Progenitor cell of endocrine pancreas (in vitro differentiated cells): ENCODE results near the gene ZNF18. TPM values are rescaled to one million over a fixed set of nuclear protein-coding genes. Genes with fewer than 3 reads are reported as not detected.
"Not testable (repeated sequence)": the region's sequence is repeated elsewhere in the genome, so short reads cannot be mapped to it uniquely, and the experiment has no call there.

Source experiments
- DNase-seq: peaks from one replicate; pipeline ENCODE4 v3.0.0; 2021; ENCODE audit warnings: low spot score; ENCODE audit not compliant: unreplicated experiment
- H3K27ac Mint-ChIP-seq: 2 replicates; pipeline ENCODE4 v1.8.0; 2021; ENCODE audit warnings: mild to moderate bottlenecking, moderate library complexity, mixed read lengths
- H3K27me3 Mint-ChIP-seq: 2 replicates; pipeline ENCODE4 v1.8.0; 2021; ENCODE audit warnings: mixed read lengths
- H3K36me3 Mint-ChIP-seq: 2 replicates; pipeline ENCODE4 v1.8.0; 2022; ENCODE audit warnings: mixed read lengths; ENCODE audit not compliant: insufficient read depth
- H3K4me1 Mint-ChIP-seq: 2 replicates; pipeline ENCODE4 v1.8.0; 2021; ENCODE audit warnings: low read depth, mixed read lengths
- H3K4me3 Mint-ChIP-seq: 2 replicates; pipeline ENCODE4 v1.8.0; 2021; ENCODE audit warnings: low read depth, mild to moderate bottlenecking, moderate library complexity, mixed read lengths
- H3K9me3 Mint-ChIP-seq: 2 replicates; pipeline ENCODE4 v1.8.0; 2021; ENCODE audit warnings: low read depth, mixed read lengths
- CTCF ChIP-seq: fragments of 200-600 bp; sonication (generic); IDR thresholded peaks from one replicate; pipeline ENCODE4 v1.5.0; 2021; ENCODE audit warnings: antibody characterized with exemption, mild to moderate bottlenecking; ENCODE audit not compliant: unreplicated experiment
- total RNA-seq: library from RNA; stranded (reverse); gene quantifications from 2 replicates; pipeline ENCODE4 v1.2.1, GENCODE V29; 2021

ZNF18 gene
- total RNA-seq, 1 donor from 2014 or later, result 7.8 TPM

GRCh38 chr17:11944587-11944986, 52.7 kb downstream of the ZNF18 start:
- H3K27ac Mint-ChIP-seq, result no peak overlapping the region

GRCh38 chr17:11943759-11944347, 53.4 kb downstream of the ZNF18 start:
- Mint-ChIP-seq H3K4me3 (no peak overlapping the region), H3K4me1 (peaks cover 3% of the 10 kb centered on the region), H3K27me3 (peaks cover 3% of the 10 kb centered on the region), H3K27ac (no peak overlapping the region), H3K36me3 (no peaks in the 10 kb centered on the region), H3K9me3 (no peaks in the 10 kb centered on the region)
- no peak for TF ChIP-seq CTCF
- no peak for DNase-seq

More at GRCh38 chr17:11944587-11944986, 52.7 kb downstream of the ZNF18 start:
- Mint-ChIP-seq H3K4me1 (peaks cover 3% of the 10 kb centered on the region), H3K9me3 (no peaks in the 10 kb centered on the region), H3K36me3 (no peaks in the 10 kb centered on the region), H3K4me3 (no peak overlapping the region), H3K27me3 (peaks cover 3% of the 10 kb centered on the region)
- DNase-seq, result no peak
- TF ChIP-seq CTCF, result no peak

GRCh38 chr17:11943086-11943485, 54.2 kb downstream of the ZNF18 start:
- H3K4me3 Mint-ChIP-seq, H3K36me3 Mint-ChIP-seq, DNase-seq, H3K27me3 Mint-ChIP-seq, H3K9me3 Mint-ChIP-seq, H3K4me1 Mint-ChIP-seq, H3K27ac Mint-ChIP-seq: not testable (repeated sequence)

- no peak for DNase-seq
- no peak for TF ChIP-seq CTCF
- Mint-ChIP-seq H3K27me3 (peaks cover 10% of the 10 kb centered on the region), H3K4me3 (no peak overlapping the region), H3K9me3 (no peaks in the 10 kb centered on the region), H3K27ac (no peak overlapping the region), H3K36me3 (no peaks in the 10 kb centered on the region), H3K4me1 (peaks cover 3% of the 10 kb centered on the region)
Observed at GRCh38 chr17:11940904-11941303, 56.4 kb downstream of the ZNF18 start.

- no peak overlapping the region for H3K27ac Mint-ChIP-seq
- DNase-seq, result peak; percentile 60
- H3K4me1 Mint-ChIP-seq, result no peaks in the 10 kb centered on the region
- H3K4me3 Mint-ChIP-seq, result no peak overlapping the region
- peaks cover 11% of the 10 kb centered on the region for H3K27me3 Mint-ChIP-seq
- TF ChIP-seq CTCF, result peak; percentile 98
- H3K9me3 Mint-ChIP-seq, result no peaks in the 10 kb centered on the region
- H3K36me3 Mint-ChIP-seq, result no peaks in the 10 kb centered on the region
Observed at GRCh38 chr17:11935734-11936406, 61.4 kb downstream of the ZNF18 start.

GRCh38 chr17:11932337-11932898, 64.9 kb downstream of the ZNF18 start:
- Mint-ChIP-seq H3K4me3 (no peak overlapping the region), H3K27ac (no peak overlapping the region), H3K27me3 (peaks cover 25% of the 10 kb centered on the region), H3K4me1 (peaks cover 5% of the 10 kb centered on the region), H3K36me3 (no peaks in the 10 kb centered on the region), H3K9me3 (no peaks in the 10 kb centered on the region)
- TF ChIP-seq CTCF, result no peak
- DNase-seq, result no peak
